Glutamatergic neuron (in vitro differentiated cells): ENCODE results near the gene LMF1. TPM values are rescaled to one million over a fixed set of nuclear protein-coding genes. Genes with fewer than 3 reads are reported as not detected.

ENCODE experiments used
- DNase-seq: peaks from one replicate; pipeline ENCODE4 v3.0.0; 2022
- H3K27ac Mint-ChIP-seq: one replicate; pipeline ENCODE4 v1.8.0; 2020; ENCODE audit warnings: mild to moderate bottlenecking, mixed read lengths, inconsistent platforms; ENCODE audit not compliant: unreplicated experiment
- H3K27me3 Mint-ChIP-seq: one replicate; pipeline ENCODE4 v1.8.0; 2020; ENCODE audit warnings: mild to moderate bottlenecking, moderate library complexity, mixed read lengths, inconsistent platforms; ENCODE audit not compliant: unreplicated experiment
- H3K36me3 Mint-ChIP-seq: one replicate; pipeline ENCODE4 v1.8.0; 2020; ENCODE audit warnings: mild to moderate bottlenecking, mixed read lengths, inconsistent platforms; ENCODE audit not compliant: unreplicated experiment
- H3K4me1 Mint-ChIP-seq: one replicate; pipeline ENCODE4 v1.8.0; 2020; ENCODE audit warnings: mild to moderate bottlenecking, low read depth, mixed read lengths, inconsistent platforms; ENCODE audit not compliant: unreplicated experiment
- H3K4me3 Mint-ChIP-seq: one replicate; pipeline ENCODE4 v1.8.0; 2020; ENCODE audit warnings: mild to moderate bottlenecking, mixed read lengths, inconsistent platforms; ENCODE audit not compliant: unreplicated experiment
- H3K9me3 Mint-ChIP-seq: one replicate; pipeline ENCODE4 v1.8.0; 2020; ENCODE audit warnings: mild to moderate bottlenecking, moderate library complexity, mixed read lengths, inconsistent platforms; ENCODE audit not compliant: unreplicated experiment
- CTCF ChIP-seq: fragments of 200-600 bp; sonication (generic); IDR thresholded peaks from one replicate; pipeline ENCODE4 v1.5.0; 2021; ENCODE audit not compliant: partially characterized antibody, unreplicated experiment
- total RNA-seq: library from RNA; stranded (reverse); fragmentation: NEBNext Ultra II Directional; extraction: Animal tissue kit (Norgen Biotek cat#: 25700); gene quantifications from one replicate; pipeline ENCODE4 v1.2.1, GENCODE V29; 2021; ENCODE audit not compliant: unreplicated experiment

Gene LMF1
- total RNA-seq, 1 donor from 2014 or later: 17.4 TPM

GRCh38 chr16:906296-906695, 64.5 kb downstream of the LMF1 start:
- no peak for DNase-seq
- Mint-ChIP-seq H3K27me3 (peaks cover 14% of the 10 kb centered on the region), H3K4me1 (peaks cover 8% of the 10 kb centered on the region), H3K27ac (no peak overlapping the region), H3K36me3 (peaks cover 17% of the 10 kb centered on the region), H3K4me3 (no peak overlapping the region), H3K9me3 (peaks cover 12% of the 10 kb centered on the region)
- no peak for TF ChIP-seq CTCF

GRCh38 chr16:901715-902601, 68.8 kb downstream of the LMF1 start:
- no peak for TF ChIP-seq CTCF
- Mint-ChIP-seq H3K27ac (no peak overlapping the region), H3K4me1 (peaks cover 16% of the 10 kb centered on the region), H3K4me3 (no peak overlapping the region), H3K9me3 (peaks cover 9% of the 10 kb centered on the region), H3K27me3 (peaks cover 18% of the 10 kb centered on the region), H3K36me3 (peaks cover 22% of the 10 kb centered on the region)
- DNase-seq: no peak

DNA sequence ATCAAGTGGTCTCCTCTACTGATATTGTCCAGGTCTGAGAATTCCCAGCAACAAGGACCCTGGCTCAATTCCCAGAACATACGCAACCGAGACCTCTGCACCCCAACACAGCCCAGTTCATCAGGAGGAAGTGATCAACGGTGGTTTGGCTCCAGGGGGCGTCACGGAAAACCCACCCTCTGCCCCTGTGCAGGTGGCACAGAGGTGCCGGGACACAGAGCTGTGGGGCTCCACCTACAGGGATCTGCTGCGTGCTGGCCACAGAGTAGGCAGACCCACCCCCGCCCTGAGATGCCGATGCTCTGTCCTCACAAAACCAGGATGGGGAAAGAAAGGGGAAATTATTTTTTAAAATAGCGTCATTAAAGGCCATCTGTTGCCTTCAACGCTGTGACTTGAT, 69.6 kb downstream of the LMF1 start:
- TF ChIP-seq CTCF: no peak
- no peak overlapping the region for H3K4me3 Mint-ChIP-seq
- no peak for DNase-seq
- H3K4me1 Mint-ChIP-seq: peaks cover 24% of the 10 kb centered on the region
- H3K27me3 Mint-ChIP-seq: peaks cover 18% of the 10 kb centered on the region
- peaks cover 17% of the 10 kb centered on the region for H3K9me3 Mint-ChIP-seq
- no peak overlapping the region for H3K27ac Mint-ChIP-seq
- peaks cover 16% of the 10 kb centered on the region for H3K36me3 Mint-ChIP-seq

DNA sequence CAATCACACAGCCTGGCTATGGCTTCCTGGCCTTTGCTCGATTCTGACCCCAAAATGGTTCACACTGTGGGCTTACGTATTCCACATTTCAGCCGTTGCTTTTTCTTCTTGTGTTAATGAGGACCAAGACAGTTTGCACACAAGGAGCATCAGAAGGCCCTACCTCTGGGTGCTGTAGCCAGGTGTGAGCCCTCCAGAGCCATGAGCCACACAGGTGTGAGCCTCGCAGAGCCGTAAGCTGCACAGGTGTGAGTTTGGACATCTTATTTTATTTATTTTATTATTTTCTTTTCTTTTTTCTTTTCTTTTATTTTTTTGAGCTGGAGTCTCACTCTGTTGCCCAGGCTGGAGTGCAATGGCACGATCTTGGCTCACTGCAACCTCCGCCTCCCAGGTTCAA, 70.6 kb downstream of the LMF1 start:
- Mint-ChIP-seq H3K9me3 (peaks cover 12% of the 10 kb centered on the region), H3K27me3 (peaks cover 12% of the 10 kb centered on the region), H3K27ac (no peak overlapping the region)

More for the DNA sequence above, 70.6 kb downstream of the LMF1 start:
- Mint-ChIP-seq H3K4me3 (no peak overlapping the region), H3K4me1 (peaks cover 24% of the 10 kb centered on the region), H3K36me3 (peaks cover 7% of the 10 kb centered on the region)
- no peak for TF ChIP-seq CTCF
- DNase-seq: no peak
